ENCODE results near the gene CYP26A1.

The CYP26A1 gene

DNA sequence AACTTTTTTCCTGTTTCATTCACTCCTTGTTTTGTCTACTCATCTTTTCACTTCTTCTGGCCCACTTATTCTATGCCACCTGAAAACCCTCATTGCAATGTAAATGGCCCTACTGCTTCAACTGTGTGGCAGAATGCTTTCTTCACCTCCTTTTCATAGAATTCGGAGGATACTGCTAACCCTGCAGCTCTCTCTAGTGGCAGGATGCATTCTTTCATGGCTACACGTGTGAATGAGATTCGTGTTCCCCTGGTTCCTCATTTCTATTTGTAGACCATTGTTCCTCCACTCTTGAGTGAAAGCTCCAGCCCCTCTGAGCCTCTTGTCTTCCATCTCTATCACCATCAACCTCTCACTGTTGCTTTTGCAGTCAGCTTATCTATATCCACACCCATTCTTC lies 34.0 kb upstream of the CYP26A1 start:
- H4K20me1 ChIP-seq (ENCODE audit: insufficient read depth, low read length, poor library complexity, severe bottlenecking): no peaks in the 10 kb centered on the region
- H3K9me3 ChIP-seq (ENCODE audit: insufficient read depth, low read depth, low read length): no peaks in the 10 kb centered on the region
- H3K36me3 ChIP-seq (ENCODE audit: insufficient read depth, low read length): no peaks in the 10 kb centered on the region
- H3F3A ChIP-seq (ENCODE audit: low read depth): no peaks in the 10 kb centered on the region
- no peak overlapping the region for H3K9ac ChIP-seq (ENCODE audit: low read depth, low read length, poor library complexity, severe bottlenecking)
- H3K79me2 ChIP-seq (ENCODE audit: insufficient read depth, low read length): no peaks in the 10 kb centered on the region
- H3K4me1 ChIP-seq (ENCODE audit: insufficient read depth, low read length, poor library complexity, severe bottlenecking): no peaks in the 10 kb centered on the region
- no peaks in the 10 kb centered on the region for H3K9me2 ChIP-seq (replicated peaks; ENCODE audit: low read depth, low read length)
- no peak overlapping the region for H3K4me3 ChIP-seq (ENCODE audit: low read length, poor library complexity, severe bottlenecking)
- H3K4me2 ChIP-seq (ENCODE audit: low read depth, low read length, poor library complexity, severe bottlenecking): no peak overlapping the region
- TF ChIP-seq, protein P1, sequence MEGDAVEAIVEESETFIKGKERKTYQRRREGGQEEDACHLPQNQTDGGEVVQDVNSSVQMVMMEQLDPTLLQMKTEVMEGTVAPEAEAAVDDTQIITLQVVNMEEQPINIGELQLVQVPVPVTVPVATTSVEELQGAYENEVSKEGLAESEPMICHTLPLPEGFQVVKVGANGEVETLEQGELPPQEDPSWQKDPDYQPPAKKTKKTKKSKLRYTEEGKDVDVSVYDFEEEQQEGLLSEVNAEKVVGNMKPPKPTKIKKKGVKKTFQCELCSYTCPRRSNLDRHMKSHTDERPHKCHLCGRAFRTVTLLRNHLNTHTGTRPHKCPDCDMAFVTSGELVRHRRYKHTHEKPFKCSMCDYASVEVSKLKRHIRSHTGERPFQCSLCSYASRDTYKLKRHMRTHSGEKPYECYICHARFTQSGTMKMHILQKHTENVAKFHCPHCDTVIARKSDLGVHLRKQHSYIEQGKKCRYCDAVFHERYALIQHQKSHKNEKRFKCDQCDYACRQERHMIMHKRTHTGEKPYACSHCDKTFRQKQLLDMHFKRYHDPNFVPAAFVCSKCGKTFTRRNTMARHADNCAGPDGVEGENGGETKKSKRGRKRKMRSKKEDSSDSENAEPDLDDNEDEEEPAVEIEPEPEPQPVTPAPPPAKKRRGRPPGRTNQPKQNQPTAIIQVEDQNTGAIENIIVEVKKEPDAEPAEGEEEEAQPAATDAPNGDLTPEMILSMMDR (conservative IDR thresholded peaks at IDR 0.05; ENCODE audit: low read length): peak; percentile 74
- no peak for TF ChIP-seq EZH2phosphoT487 (IDR thresholded peaks at IDR 0.05; ENCODE audit: borderline replicate concordance)
- H3K27me3 ChIP-seq (ENCODE audit: insufficient read depth, low read length, poor library complexity, severe bottlenecking): no peaks in the 10 kb centered on the region
- H2AFZ ChIP-seq (ENCODE audit: low read length): no peak overlapping the region

DNA sequence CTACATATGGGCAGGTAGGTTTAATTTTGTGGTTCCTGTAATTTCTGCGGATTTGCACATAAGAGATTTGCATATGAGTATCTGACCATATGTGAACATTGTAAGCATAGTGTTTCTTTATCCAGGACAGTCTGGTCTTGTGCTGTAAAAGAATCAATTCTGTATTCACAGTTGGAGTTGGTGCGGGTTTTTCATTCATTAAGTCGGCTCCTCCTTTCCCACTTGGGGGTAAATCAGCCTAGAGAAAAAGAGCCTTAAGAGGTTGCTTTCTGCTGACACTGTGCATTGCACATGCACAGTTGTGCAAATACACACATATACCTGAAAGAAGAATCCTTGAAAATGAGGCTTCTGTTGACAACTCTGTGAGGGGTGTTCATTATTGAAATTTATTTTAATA lies 19.2 kb upstream of the CYP26A1 start:
- Histone ChIP-seq H3K36me3 (ENCODE audit: insufficient read depth, low read length) (0 out of 2 replicates have a peak, but pooled peaks cover 4% of the 10 kb centered on the region), H3K27me3 (ENCODE audit: insufficient read depth, low read length, poor library complexity, severe bottlenecking) (no peaks in the 10 kb centered on the region), H3K9me2 (replicated peaks; ENCODE audit: low read depth, low read length) (no peaks in the 10 kb centered on the region), H3K4me2 (ENCODE audit: low read depth, low read length, poor library complexity, severe bottlenecking) (no peak overlapping the region), H2AFZ (ENCODE audit: low read length) (no peak overlapping the region), H4K20me1 (ENCODE audit: insufficient read depth, low read length, poor library complexity, severe bottlenecking) (no peaks in the 10 kb centered on the region), H3K9me3 (ENCODE audit: insufficient read depth, low read depth, low read length) (no peaks in the 10 kb centered on the region), H3K4me3 (ENCODE audit: low read length, poor library complexity, severe bottlenecking) (no peak overlapping the region), H3K4me1 (ENCODE audit: insufficient read depth, low read length, poor library complexity, severe bottlenecking) (no peaks in the 10 kb centered on the region), H3F3A (ENCODE audit: low read depth) (no peaks in the 10 kb centered on the region), H3K9ac (ENCODE audit: low read depth, low read length, poor library complexity, severe bottlenecking) (no peak overlapping the region), H3K79me2 (ENCODE audit: insufficient read depth, low read length) (no peaks in the 10 kb centered on the region)
- TF ChIP-seq EZH2phosphoT487 (IDR thresholded peaks at IDR 0.05; ENCODE audit: borderline replicate concordance): no peak
- TF ChIP-seq, protein P1 (conservative IDR thresholded peaks at IDR 0.05; ENCODE audit: low read length): no peak

DNA sequence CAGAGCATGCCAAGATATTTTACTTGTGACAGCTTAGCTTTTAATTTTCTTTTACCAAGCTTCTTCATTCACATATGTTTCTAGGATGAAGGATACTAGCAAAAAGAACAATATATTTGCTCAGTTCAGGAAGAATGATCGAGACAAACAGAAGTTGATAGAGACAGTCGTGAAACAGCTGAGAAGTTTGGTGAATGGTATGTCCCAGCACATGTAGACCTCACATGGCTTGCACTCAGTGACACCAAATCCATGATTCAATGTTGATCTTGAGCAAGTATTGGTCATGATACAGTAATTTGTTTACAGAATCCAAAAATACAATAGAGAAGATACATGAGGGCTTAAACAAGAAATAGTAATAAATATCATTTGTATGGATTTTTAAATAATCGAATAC lies 15.6 kb upstream of the CYP26A1 start:
- Histone ChIP-seq H3K79me2 (ENCODE audit: insufficient read depth, low read length) (no peaks in the 10 kb centered on the region), H3K27me3 (ENCODE audit: insufficient read depth, low read length, poor library complexity, severe bottlenecking) (no peaks in the 10 kb centered on the region), H3K4me2 (ENCODE audit: low read depth, low read length, poor library complexity, severe bottlenecking) (no peak overlapping the region), H3K9me2 (replicated peaks; ENCODE audit: low read depth, low read length) (no peaks in the 10 kb centered on the region), H2AFZ (ENCODE audit: low read length) (no peak overlapping the region), H3K4me3 (ENCODE audit: low read length, poor library complexity, severe bottlenecking) (no peak overlapping the region), H3F3A (ENCODE audit: low read depth) (no peaks in the 10 kb centered on the region), H3K36me3 (ENCODE audit: insufficient read depth, low read length) (peaks cover 4% of the 10 kb centered on the region; the same call in 1 of the 2 replicates), H4K20me1 (ENCODE audit: insufficient read depth, low read length, poor library complexity, severe bottlenecking) (no peaks in the 10 kb centered on the region), H3K4me1 (ENCODE audit: insufficient read depth, low read length, poor library complexity, severe bottlenecking) (no peaks in the 10 kb centered on the region), H3K9me3 (ENCODE audit: insufficient read depth, low read depth, low read length) (no peaks in the 10 kb centered on the region), H3K9ac (ENCODE audit: low read depth, low read length, poor library complexity, severe bottlenecking) (no peak overlapping the region)
- TF ChIP-seq, protein P1 (conservative IDR thresholded peaks at IDR 0.05; ENCODE audit: low read length): no peak
- TF ChIP-seq EZH2phosphoT487 (IDR thresholded peaks at IDR 0.05; ENCODE audit: borderline replicate concordance): no peak

Measured in Loucy (cell line).